Mesenchymal stem cell (in vitro differentiated cells and primary cell): ENCODE data around the gene KCNJ13. TPM values are rescaled to one million over a fixed set of nuclear protein-coding genes. Genes with fewer than 3 reads are reported as not detected.
"Not testable (repeated sequence)": the region's sequence is repeated elsewhere in the genome, so short reads cannot be mapped to it uniquely, and the experiment has no call there.

ENCODE experiments used
- DNase-seq: peaks from one replicate; pipeline ENCODE4 v3.0.0-alpha.2; 2013
- H2AFZ ChIP-seq: one replicate; pipeline ENCODE4 v1.6.1; 2013; ENCODE audit warnings: low read depth, mild to moderate bottlenecking, control low read depth, inconsistent platforms, low read length, moderate library complexity
- H2AK5ac ChIP-seq: 2 replicates; pipeline ENCODE4 v1.6.1; 2013; ENCODE audit warnings: low read length, moderate library complexity, mild to moderate bottlenecking, inconsistent platforms; ENCODE audit not compliant: severe bottlenecking
- H2BK120ac ChIP-seq: one replicate; pipeline ENCODE4 v1.6.1; 2013; ENCODE audit warnings: low read depth, mild to moderate bottlenecking, inconsistent platforms, low read length, moderate library complexity
- H2BK12ac ChIP-seq, 2 experiments: one replicate each; pipeline ENCODE4 v1.6.1; 2013; ENCODE audit warnings: inconsistent platforms in 2 of 2, low read length in 2 of 2, mild to moderate bottlenecking in 2 of 2, moderate library complexity in 2 of 2, control low read depth in 1 of 2
- H2BK15ac ChIP-seq: one replicate; pipeline ENCODE4 v1.6.1; 2013; ENCODE audit warnings: mild to moderate bottlenecking, low read depth, inconsistent platforms; ENCODE audit not compliant: poor library complexity, severe bottlenecking
- H2BK5ac ChIP-seq: 2 replicates; pipeline ENCODE4 v1.6.1; 2013; ENCODE audit warnings: low read depth, mild to moderate bottlenecking, low read length, control low read depth, inconsistent platforms; ENCODE audit not compliant: poor library complexity, severe bottlenecking
- H3K14ac ChIP-seq, 2 experiments: one replicate each; pipeline ENCODE4 v1.6.1; 2013; ENCODE audit warnings: inconsistent platforms in 2 of 2, low read length in 2 of 2, control low read depth in 1 of 2, mild to moderate bottlenecking in 1 of 2, moderate library complexity in 1 of 2
- H3K18ac ChIP-seq, 2 experiments: one replicate each; pipeline ENCODE4 v1.6.1; 2013; ENCODE audit warnings: inconsistent platforms in 2 of 2, low read length in 2 of 2, control low read depth in 1 of 2, low read depth in 1 of 2, mild to moderate bottlenecking in 1 of 2
- H3K23ac ChIP-seq, 2 experiments: one replicate each; pipeline ENCODE4 v1.6.1; 2013; ENCODE audit warnings: inconsistent platforms in 2 of 2, low read length in 2 of 2, mild to moderate bottlenecking in 2 of 2, moderate library complexity in 2 of 2, control low read depth in 1 of 2
- H3K27ac ChIP-seq: 2 replicates; pipeline ENCODE4 v1.5.1; 2013; ENCODE audit warnings: mild to moderate bottlenecking, moderate library complexity, low read length, control low read depth, inconsistent platforms; ENCODE audit not compliant: poor library complexity, severe bottlenecking
- H3K27me3 ChIP-seq, 2 experiments: 2 replicates each; pipeline versions ENCODE4 v1.6.1 to v1.7.0; 2013; ENCODE audit warnings: low read length in 2 of 2, mild to moderate bottlenecking in 2 of 2, moderate library complexity in 2 of 2, control low read depth in 1 of 2, inconsistent platforms in 1 of 2; ENCODE audit not compliant: control insufficient read depth in 1 of 2, insufficient read depth in 1 of 2
- H3K36me3 ChIP-seq, 2 experiments: 2 replicates each; pipeline versions ENCODE4 v1.6.1 to v1.7.0; 2013; ENCODE audit warnings: low read length in 2 of 2, control low read depth in 1 of 2, inconsistent platforms in 1 of 2, low read depth in 1 of 2, mild to moderate bottlenecking in 1 of 2; ENCODE audit not compliant: insufficient read depth in 2 of 2, control insufficient read depth in 1 of 2
- H3K4ac ChIP-seq, 2 experiments: one replicate each; pipeline ENCODE4 v1.6.1; 2013; ENCODE audit warnings: inconsistent platforms in 2 of 2, low read length in 2 of 2, mild to moderate bottlenecking in 2 of 2, moderate library complexity in 2 of 2, control low read depth in 1 of 2, low read depth in 1 of 2
- H3K4me1 ChIP-seq: 2 replicates; pipeline ENCODE4 v1.6.1; 2013; ENCODE audit warnings: low read depth, low read length, control low read depth; ENCODE audit not compliant: control insufficient read depth, insufficient read depth
- H3K4me2 ChIP-seq: 2 replicates; pipeline ENCODE4 v1.6.1; 2013; ENCODE audit warnings: low read length, mild to moderate bottlenecking, inconsistent platforms; ENCODE audit not compliant: poor library complexity, severe bottlenecking
- H3K4me3 ChIP-seq, 2 experiments: 2 replicates each; pipeline versions ENCODE4 v1.5.1 to v1.7.0; 2013; ENCODE audit warnings: low read length in 2 of 2, mild to moderate bottlenecking in 2 of 2, control low read depth in 1 of 2, low read depth in 1 of 2; ENCODE audit not compliant: insufficient read depth in 1 of 2
- H3K79me1 ChIP-seq: replicated peaks from 2 replicates; pipeline ENCODE4 v1.6.1; 2013; ENCODE audit warnings: mild to moderate bottlenecking, control low read depth, low read length, inconsistent platforms; ENCODE audit not compliant: poor library complexity, severe bottlenecking
- H3K9ac ChIP-seq: 2 replicates; pipeline ENCODE4 v1.7.0; 2013; ENCODE audit warnings: mild to moderate bottlenecking, low read length, moderate library complexity
- H3K9me3 ChIP-seq: 2 replicates; pipeline ENCODE4 v1.7.0; 2013; ENCODE audit warnings: mild to moderate bottlenecking, low read length; ENCODE audit not compliant: control insufficient read depth
- H4K8ac ChIP-seq: one replicate; pipeline ENCODE4 v1.6.1; 2013; ENCODE audit warnings: inconsistent platforms, mild to moderate bottlenecking, low read length, moderate library complexity
- H4K91ac ChIP-seq: one replicate; pipeline ENCODE4 v1.6.1; 2013; ENCODE audit warnings: mild to moderate bottlenecking, low read length, inconsistent platforms
- WGBS: methylation state at CpG from one replicate; pipeline ENCODE4 v1.1.7; 2013; ENCODE audit warnings: mixed read lengths; 5-methylcytosine and 5-hydroxymethylcytosine counted together
- small RNA-seq: library from polyadenylated mRNA; stranded (forward); fragments of <200 nt; extraction: miRNeasy Mini kit (QIAGEN cat#:217004); gene quantifications from one replicate; pipeline ENCODE3, GENCODE V24; 2013; ENCODE audit warnings: low read depth

KCNJ13 gene

GRCh38 chr2:232721882-232722281, 54.5 kb downstream of the KCNJ13 start:
- no peak overlapping the region for H3K9ac ChIP-seq
- no peak overlapping the region for H3K14ac ChIP-seq
- H2BK12ac ChIP-seq, result no peak overlapping the region
- H3K4me2 ChIP-seq, result no peak overlapping the region
- H3K36me3 ChIP-seq, result peaks cover 13 to 39% of the 10 kb centered on the region in 2 experiments
- H4K8ac ChIP-seq, result no peak overlapping the region
- no peak overlapping the region for H2AFZ ChIP-seq
- no peak overlapping the region for H4K91ac ChIP-seq
- H3K4me3 ChIP-seq, result no peak overlapping the region
- H3K79me1 ChIP-seq, result peaks cover 26% of the 10 kb centered on the region
- no peak overlapping the region for H2BK15ac ChIP-seq
- WGBS, result 91% methylated on average over 2 of the region's 2 CpGs
- H3K23ac ChIP-seq, result no peak overlapping the region
- H3K9me3 ChIP-seq, result no peaks in the 10 kb centered on the region
- H2BK120ac ChIP-seq, result no peak overlapping the region
- no peak overlapping the region for H3K4ac ChIP-seq
- no peak overlapping the region for H2BK5ac ChIP-seq
- H3K18ac ChIP-seq, result no peak overlapping the region
- H2AK5ac ChIP-seq, result no peak overlapping the region
- H3K27me3 ChIP-seq, result no peaks in the 10 kb centered on the region
- H3K4me1 ChIP-seq, result peaks cover 4% of the 10 kb centered on the region
- no peak for DNase-seq
- no peak overlapping the region for H3K27ac ChIP-seq

- Histone ChIP-seq H3K4me3 (no peak overlapping the region), H3K9ac (no peak overlapping the region), H3K4me1 (peaks cover 4% of the 10 kb centered on the region), H3K36me3 (peaks cover 16 to 40% of the 10 kb centered on the region in 2 experiments), H2BK12ac (no peak overlapping the region), H4K8ac (no peak overlapping the region), H3K27me3 (no peaks in the 10 kb centered on the region), H3K79me1 (peaks cover 29% of the 10 kb centered on the region), H4K91ac (no peak overlapping the region), H2BK5ac (no peak overlapping the region), H2BK15ac (no peak overlapping the region), H2BK120ac (no peak overlapping the region), H2AK5ac (no peak overlapping the region), H3K27ac (no peak overlapping the region), H3K18ac (no peak overlapping the region), H3K23ac (no peak overlapping the region), H3K9me3 (no peaks in the 10 kb centered on the region), H3K4me2 (no peak overlapping the region), H2AFZ (no peak overlapping the region), H3K4ac (no peak overlapping the region), H3K14ac (no peak overlapping the region)
- DNase-seq, result no peak
- 100% methylated on average over 1 of the region's 2 CpGs for WGBS
Measured at GRCh38 chr2:232721261-232721660, 55.1 kb downstream of the KCNJ13 start.

DNA sequence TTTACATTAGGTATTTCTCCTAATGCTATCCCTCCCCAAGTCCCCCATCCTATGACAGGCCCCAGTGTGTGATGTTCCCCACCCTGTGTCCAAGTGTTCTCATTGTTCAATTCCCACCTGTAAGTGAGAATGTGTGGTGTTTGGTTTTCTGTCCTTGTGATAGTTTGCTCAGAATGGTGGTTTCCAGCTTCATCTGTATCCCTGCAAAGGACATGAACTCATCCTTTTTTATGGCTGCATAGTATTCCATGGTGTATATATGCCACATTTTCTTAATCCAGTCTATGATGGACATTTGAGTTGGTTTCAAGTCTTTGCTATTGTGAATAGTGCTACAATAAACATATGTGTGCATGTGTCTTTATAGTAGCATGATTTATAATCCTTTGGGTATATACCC, 56.3 kb downstream of the KCNJ13 start:
- H3K14ac ChIP-seq, H2BK5ac ChIP-seq, H2AFZ ChIP-seq, H3K27ac ChIP-seq, H2BK120ac ChIP-seq, H3K27me3 ChIP-seq, DNase-seq, H4K8ac ChIP-seq, H4K91ac ChIP-seq, H3K23ac ChIP-seq, H2BK15ac ChIP-seq, H3K9ac ChIP-seq, H3K4me2 ChIP-seq, H3K4me1 ChIP-seq, H3K18ac ChIP-seq, H2BK12ac ChIP-seq, H2AK5ac ChIP-seq, H3K9me3 ChIP-seq, H3K4ac ChIP-seq, H3K4me3 ChIP-seq: not testable (repeated sequence)
- Histone ChIP-seq H3K79me1 (peaks cover 29% of the 10 kb centered on the region), H3K36me3 (peaks cover 12 to 30% of the 10 kb centered on the region in 2 experiments)

Small RNAs within 50 kb of the gene (small RNA-seq; reads per million reads assigned to genes)
- gene RNU6-107P, result not detected
